Measurements from ENCODE around the gene MARF1. TPM values are rescaled to one million over a fixed set of nuclear protein-coding genes. Genes with fewer than 3 reads are reported as not detected.
A peak's percentile ranks its signal among the peaks of the same experiment; 100 is the strongest.
"Not testable (repeated sequence)": the region's sequence is repeated elsewhere in the genome, so short reads cannot be mapped to it uniquely, and the experiment has no call there.

Gene MARF1
- polyA plus RNA-seq, 1 donor (not counting 4 experiments of a cell fraction or from before 2014, with no cell fraction given): 12.5 TPM

- DNase-seq (ENCODE audit: low read depth, low spot score): no peak
- dilution Hi-C loops (cut with MboI; ENCODE audit: extremely low pct_ligation_motif_present, low sequenced_read_pairs): no loop called here
- no peaks in the 10 kb centered on the region for H3K36me3 ChIP-seq (ENCODE audit: control insufficient read depth in 2 of 2, extremely low read depth in 1 of 2, insufficient read depth in 2 of 2, low read length in 2 of 2)
- FAIRE-seq: no peak
- H3K79me2 ChIP-seq (ENCODE audit: control insufficient read depth, insufficient read depth, low read length): no peaks in the 10 kb centered on the region
- H3K9ac ChIP-seq (ENCODE audit: control insufficient read depth, extremely low read depth, insufficient read depth, low read length): no peak overlapping the region
- H3K27me3 ChIP-seq (ENCODE audit: control insufficient read depth, extremely low read depth, insufficient read depth, low read length): no peaks in the 10 kb centered on the region
- TF ChIP-seq, protein P1, sequence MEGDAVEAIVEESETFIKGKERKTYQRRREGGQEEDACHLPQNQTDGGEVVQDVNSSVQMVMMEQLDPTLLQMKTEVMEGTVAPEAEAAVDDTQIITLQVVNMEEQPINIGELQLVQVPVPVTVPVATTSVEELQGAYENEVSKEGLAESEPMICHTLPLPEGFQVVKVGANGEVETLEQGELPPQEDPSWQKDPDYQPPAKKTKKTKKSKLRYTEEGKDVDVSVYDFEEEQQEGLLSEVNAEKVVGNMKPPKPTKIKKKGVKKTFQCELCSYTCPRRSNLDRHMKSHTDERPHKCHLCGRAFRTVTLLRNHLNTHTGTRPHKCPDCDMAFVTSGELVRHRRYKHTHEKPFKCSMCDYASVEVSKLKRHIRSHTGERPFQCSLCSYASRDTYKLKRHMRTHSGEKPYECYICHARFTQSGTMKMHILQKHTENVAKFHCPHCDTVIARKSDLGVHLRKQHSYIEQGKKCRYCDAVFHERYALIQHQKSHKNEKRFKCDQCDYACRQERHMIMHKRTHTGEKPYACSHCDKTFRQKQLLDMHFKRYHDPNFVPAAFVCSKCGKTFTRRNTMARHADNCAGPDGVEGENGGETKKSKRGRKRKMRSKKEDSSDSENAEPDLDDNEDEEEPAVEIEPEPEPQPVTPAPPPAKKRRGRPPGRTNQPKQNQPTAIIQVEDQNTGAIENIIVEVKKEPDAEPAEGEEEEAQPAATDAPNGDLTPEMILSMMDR (optimal IDR thresholded peaks at IDR 0.05 in 1 of 3, IDR thresholded peaks at IDR 0.05 in 1 of 3, conservative IDR thresholded peaks at IDR 0.05 in 1 of 3; ENCODE audit: extremely low read depth in 1 of 3, insufficient read depth in 2 of 3, low read length in 3 of 3): no peak
- TF ChIP-seq EZH2 (IDR thresholded peaks at IDR 0.05; ENCODE audit: low read length): no peak
- no peaks in the 10 kb centered on the region for H3K9me1 ChIP-seq (ENCODE audit: control insufficient read depth, extremely low read depth, insufficient read depth, low read length)
- no peaks in the 10 kb centered on the region for H3K9me3 ChIP-seq (ENCODE audit: control insufficient read depth, low read depth, low read length)
- no peak overlapping the region for H2AFZ ChIP-seq (ENCODE audit: control insufficient read depth, low read length)
- H3K4me3 ChIP-seq (ENCODE audit: control insufficient read depth in 2 of 3, extremely low read depth in 1 of 3, insufficient read depth in 2 of 3, low read depth in 1 of 3, low read length in 3 of 3): no peak overlapping the region
- no peak overlapping the region for H3K27ac ChIP-seq (ENCODE audit: control insufficient read depth, insufficient read depth, low read length)
- no peaks in the 10 kb centered on the region for H4K20me1 ChIP-seq (ENCODE audit: control insufficient read depth, extremely low read depth, insufficient read depth, low read length)
- no peak overlapping the region for H3K4me2 ChIP-seq (ENCODE audit: control insufficient read depth, extremely low read depth, insufficient read depth, low read depth, low read length)
- peaks cover 3% of the 10 kb centered on the region for H3K4me1 ChIP-seq (ENCODE audit: control insufficient read depth, extremely low read depth, insufficient read depth, low read length)
Observed at GRCh38 chr16:15547768-15548096, 95.2 kb downstream of the MARF1 start.

DNA sequence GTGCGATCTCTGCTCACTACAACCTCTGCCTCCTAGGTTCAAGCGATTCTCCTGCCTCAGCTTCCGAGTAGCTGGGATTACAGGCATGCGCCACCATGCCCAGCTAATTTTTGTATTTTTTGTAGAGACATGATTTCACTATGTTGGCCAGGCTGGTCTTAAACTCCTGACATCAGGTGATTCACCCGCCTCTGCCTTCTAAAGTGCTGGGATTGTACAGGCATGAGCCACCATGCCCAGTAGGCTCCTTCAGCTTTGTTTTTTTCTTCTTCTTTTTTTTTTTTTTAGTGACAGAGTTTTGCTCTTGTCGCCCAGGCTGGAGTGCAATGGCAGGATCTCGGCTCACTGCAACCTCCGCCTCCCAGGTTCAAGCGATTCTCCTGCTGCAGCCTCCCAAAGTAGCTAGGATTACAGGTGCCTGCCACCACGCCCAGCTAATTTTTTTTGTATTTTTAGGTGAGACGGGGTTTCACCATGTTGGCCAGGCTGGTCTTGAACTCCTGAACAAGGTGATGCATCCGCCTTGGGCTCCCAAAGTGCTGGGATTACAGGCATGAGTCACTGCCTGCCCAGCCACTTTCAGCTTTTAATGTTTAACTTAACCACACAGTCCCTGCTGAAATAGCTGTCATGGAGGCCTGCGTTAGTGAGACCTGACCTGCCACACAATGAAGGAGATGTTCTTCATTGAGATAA lies 95.7 kb downstream of the MARF1 start:
- H3K9me1 ChIP-seq (ENCODE audit: control insufficient read depth, extremely low read depth, insufficient read depth, low read length); FAIRE-seq; H3K36me3 ChIP-seq (ENCODE audit: control insufficient read depth in 2 of 2, extremely low read depth in 1 of 2, insufficient read depth in 2 of 2, low read length in 2 of 2): not testable (repeated sequence)

DNA sequence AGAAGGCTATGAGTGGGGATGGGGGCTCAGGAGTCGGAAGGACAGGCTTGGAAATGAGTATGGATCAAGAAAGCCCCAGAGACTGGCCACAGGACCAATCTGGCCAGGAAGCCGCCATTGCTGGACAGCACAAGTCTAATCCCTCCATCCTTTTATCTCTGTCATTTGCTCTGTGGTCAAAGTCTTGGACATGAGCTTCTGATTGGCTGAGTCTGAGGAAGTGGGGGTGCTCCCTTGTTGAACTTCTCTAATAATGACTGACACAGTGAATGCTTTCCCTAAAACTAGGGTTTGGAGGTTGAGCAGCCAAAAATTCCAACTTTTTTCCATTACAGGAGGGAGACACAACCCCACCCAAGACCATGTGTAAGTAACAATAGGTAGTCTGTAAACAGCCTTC lies 97.4 kb downstream of the MARF1 start:
- H3K9me1 ChIP-seq (ENCODE audit: control insufficient read depth, extremely low read depth, insufficient read depth, low read length): no peaks in the 10 kb centered on the region
- H2AFZ ChIP-seq (ENCODE audit: control insufficient read depth, low read length): no peak overlapping the region
- peaks cover 3% of the 10 kb centered on the region for H3K4me1 ChIP-seq (ENCODE audit: control insufficient read depth, extremely low read depth, insufficient read depth, low read length)
- H3K9me3 ChIP-seq (ENCODE audit: control insufficient read depth, low read depth, low read length): no peaks in the 10 kb centered on the region
- H4K20me1 ChIP-seq (ENCODE audit: control insufficient read depth, extremely low read depth, insufficient read depth, low read length): no peaks in the 10 kb centered on the region
- no peak for FAIRE-seq
- H3K4me3 ChIP-seq (ENCODE audit: control insufficient read depth in 2 of 3, extremely low read depth in 1 of 3, insufficient read depth in 2 of 3, low read depth in 1 of 3, low read length in 3 of 3): no peak overlapping the region
- no peak for TF ChIP-seq EZH2 (IDR thresholded peaks at IDR 0.05; ENCODE audit: low read length)
- TF ChIP-seq, protein P1 (optimal IDR thresholded peaks at IDR 0.05 in 1 of 3, IDR thresholded peaks at IDR 0.05 in 1 of 3, conservative IDR thresholded peaks at IDR 0.05 in 1 of 3; ENCODE audit: extremely low read depth in 1 of 3, insufficient read depth in 2 of 3, low read length in 3 of 3): no peak
- no peak for DNase-seq (ENCODE audit: low read depth, low spot score)
- no peak overlapping the region for H3K9ac ChIP-seq (ENCODE audit: control insufficient read depth, extremely low read depth, insufficient read depth, low read length)
- H3K27ac ChIP-seq (ENCODE audit: control insufficient read depth, insufficient read depth, low read length): no peak overlapping the region
- no peaks in the 10 kb centered on the region for H3K79me2 ChIP-seq (ENCODE audit: control insufficient read depth, insufficient read depth, low read length)
- no peaks in the 10 kb centered on the region for H3K36me3 ChIP-seq (ENCODE audit: control insufficient read depth in 2 of 2, extremely low read depth in 1 of 2, insufficient read depth in 2 of 2, low read length in 2 of 2)
- no peaks in the 10 kb centered on the region for H3K27me3 ChIP-seq (ENCODE audit: control insufficient read depth, extremely low read depth, insufficient read depth, low read length)
- no peak overlapping the region for H3K4me2 ChIP-seq (ENCODE audit: control insufficient read depth, extremely low read depth, insufficient read depth, low read depth, low read length)
- dilution Hi-C loops (cut with MboI; ENCODE audit: extremely low pct_ligation_motif_present, low sequenced_read_pairs): no loop called here

More for the DNA sequence above, 95.7 kb downstream of the MARF1 start:
- H2AFZ ChIP-seq (ENCODE audit: control insufficient read depth, low read length); H3K4me2 ChIP-seq (ENCODE audit: control insufficient read depth, extremely low read depth, insufficient read depth, low read depth, low read length); H3K27ac ChIP-seq (ENCODE audit: control insufficient read depth, insufficient read depth, low read length); dilution Hi-C loops (cut with MboI; ENCODE audit: extremely low pct_ligation_motif_present, low sequenced_read_pairs); H3K9ac ChIP-seq (ENCODE audit: control insufficient read depth, extremely low read depth, insufficient read depth, low read length); H3K4me3 ChIP-seq (ENCODE audit: control insufficient read depth in 2 of 3, extremely low read depth in 1 of 3, insufficient read depth in 2 of 3, low read depth in 1 of 3, low read length in 3 of 3); H3K4me1 ChIP-seq (ENCODE audit: control insufficient read depth, extremely low read depth, insufficient read depth, low read length); H3K9me3 ChIP-seq (ENCODE audit: control insufficient read depth, low read depth, low read length); H4K20me1 ChIP-seq (ENCODE audit: control insufficient read depth, extremely low read depth, insufficient read depth, low read length); H3K27me3 ChIP-seq (ENCODE audit: control insufficient read depth, extremely low read depth, insufficient read depth, low read length); H3K79me2 ChIP-seq (ENCODE audit: control insufficient read depth, insufficient read depth, low read length): not testable (repeated sequence)
- DNase-seq (ENCODE audit: low read depth, low spot score): peak; percentile 19
